ENCODE results near the gene CHAC2. TPM values are rescaled to one million over a fixed set of nuclear protein-coding genes. Genes with fewer than 3 reads are reported as not detected.

CHAC2 gene
- total and polyA plus RNA-seq, 2 of the 4 experiments (the other 2 are of a cell fraction) = 2.4 to 3.9 TPM

DNA sequence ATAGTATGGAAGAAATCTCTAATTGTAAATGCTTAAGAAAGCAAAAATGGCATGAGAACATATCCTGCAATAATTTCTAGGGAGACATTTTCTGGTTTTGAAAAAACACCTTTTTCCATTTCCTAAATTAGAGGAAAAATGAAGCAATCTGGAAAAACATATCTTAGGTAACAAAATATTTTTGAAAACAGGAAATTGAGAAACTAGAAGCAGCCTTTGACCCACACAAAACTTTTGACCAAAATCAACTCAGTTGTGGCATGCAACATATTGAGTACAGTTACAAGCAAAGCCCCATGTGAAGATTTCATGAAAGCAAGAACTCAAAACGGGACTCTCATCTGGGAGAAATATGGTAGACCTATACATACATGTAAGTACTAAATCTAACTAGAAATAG lies 28.6 kb upstream of the CHAC2 start:
- Histone ChIP-seq H3K4me1 (ENCODE audit: control insufficient read depth, insufficient read depth, low read length) (peaks cover 4% of the 10 kb centered on the region), H2BK15ac (ENCODE audit: low read depth, low read length) (no peak overlapping the region), H4K8ac (ENCODE audit: low read depth in 2 of 2, low read length in 2 of 2) (no peak overlapping the region), H3K27ac (ENCODE audit: insufficient read depth, low read length) (no peak overlapping the region), H2AK5ac (ENCODE audit: low read depth, low read length) (no peak overlapping the region), H2BK120ac (ENCODE audit: low read depth, low read length) (no peak overlapping the region), H3K9me1 (ENCODE audit: insufficient read depth, low read length) (0 out of 2 replicates have a peak, but pooled peaks cover 3% of the 10 kb centered on the region), H3K23ac (ENCODE audit: low read depth, low read length) (no peak overlapping the region), H4K5ac (ENCODE audit: low read depth, low read length) (no peak overlapping the region), H3K18ac (ENCODE audit: low read depth, low read length) (no peak overlapping the region), H2AFZ (replicated peaks; ENCODE audit: low read length, poor library complexity) (no peak overlapping the region), H3K4ac (ENCODE audit: low read depth, low read length) (no peak overlapping the region), H3K14ac (replicated peaks; ENCODE audit: low read depth, low read length) (no peak overlapping the region), H4K20me1 (ENCODE audit: insufficient read depth, low read length) (no peaks in the 10 kb centered on the region), H3K79me1 (ENCODE audit: low read depth in 1 of 2, low read length in 2 of 2) (peaks cover 0 to 23% of the 10 kb centered on the region in 2 experiments; a peak in 3 of 4 replicates), H4K91ac (ENCODE audit: insufficient read depth, low read depth, low read length) (no peak overlapping the region), H3K9ac (ENCODE audit: low read depth, low read length) (no peak overlapping the region), H3K27me3 (ENCODE audit: control insufficient read depth, insufficient read depth, low read length) (no peaks in the 10 kb centered on the region), H3K36me3 (ENCODE audit: control insufficient read depth, insufficient read depth, low read length) (peaks cover 5% of the 10 kb centered on the region), H2BK20ac (ENCODE audit: low read depth, low read length) (no peak overlapping the region), H2AK9ac (replicated peaks; ENCODE audit: low read depth, low read length, poor library complexity) (no peak overlapping the region), H2BK5ac (ENCODE audit: low read depth, low read length, poor library complexity, severe bottlenecking) (no peak overlapping the region), H3K4me3 (ENCODE audit: insufficient read depth, low read depth, low read length) (no peak overlapping the region), H3K9me3 (ENCODE audit: control insufficient read depth, insufficient read depth, low read length) (peaks cover 5% of the 10 kb centered on the region), H3K56ac (ENCODE audit: extremely low read depth, insufficient read depth, low read length) (no peak overlapping the region), H3K4me2 (ENCODE audit: low read depth, low read length) (no peak overlapping the region)
- TF ChIP-seq POLR2A (IDR thresholded peaks at IDR 0.05; ENCODE audit: low read depth, low read length) (no peak), FOS (IDR thresholded peaks at IDR 0.05; ENCODE audit: low read depth, low read length) (no peak), RAD21 (IDR thresholded peaks at IDR 0.05; ENCODE audit: low read length) (no peak), MXI1 (IDR thresholded peaks at IDR 0.05; ENCODE audit: borderline replicate concordance, low read depth, low read length) (no peak), NFE2L2 (IDR thresholded peaks at IDR 0.05; ENCODE audit: low read depth, low read length) (no peak), RFX5 (IDR thresholded peaks at IDR 0.05; ENCODE audit: low read depth, low read length) (no peak), CEBPB (IDR thresholded peaks at IDR 0.05; ENCODE audit: low read depth, low read length) (no peak), MAFK (IDR thresholded peaks at IDR 0.05; ENCODE audit: low read depth, low read length) (no peak), RCOR1 (IDR thresholded peaks at IDR 0.05; ENCODE audit: insufficient replicate concordance, low read length) (no peak), BHLHE40 (IDR thresholded peaks at IDR 0.05; ENCODE audit: low read depth, low read length) (no peak), MAZ (IDR thresholded peaks at IDR 0.05; ENCODE audit: borderline replicate concordance, low read depth, low read length) (no peak)
- TF ChIP-seq, protein P1, sequence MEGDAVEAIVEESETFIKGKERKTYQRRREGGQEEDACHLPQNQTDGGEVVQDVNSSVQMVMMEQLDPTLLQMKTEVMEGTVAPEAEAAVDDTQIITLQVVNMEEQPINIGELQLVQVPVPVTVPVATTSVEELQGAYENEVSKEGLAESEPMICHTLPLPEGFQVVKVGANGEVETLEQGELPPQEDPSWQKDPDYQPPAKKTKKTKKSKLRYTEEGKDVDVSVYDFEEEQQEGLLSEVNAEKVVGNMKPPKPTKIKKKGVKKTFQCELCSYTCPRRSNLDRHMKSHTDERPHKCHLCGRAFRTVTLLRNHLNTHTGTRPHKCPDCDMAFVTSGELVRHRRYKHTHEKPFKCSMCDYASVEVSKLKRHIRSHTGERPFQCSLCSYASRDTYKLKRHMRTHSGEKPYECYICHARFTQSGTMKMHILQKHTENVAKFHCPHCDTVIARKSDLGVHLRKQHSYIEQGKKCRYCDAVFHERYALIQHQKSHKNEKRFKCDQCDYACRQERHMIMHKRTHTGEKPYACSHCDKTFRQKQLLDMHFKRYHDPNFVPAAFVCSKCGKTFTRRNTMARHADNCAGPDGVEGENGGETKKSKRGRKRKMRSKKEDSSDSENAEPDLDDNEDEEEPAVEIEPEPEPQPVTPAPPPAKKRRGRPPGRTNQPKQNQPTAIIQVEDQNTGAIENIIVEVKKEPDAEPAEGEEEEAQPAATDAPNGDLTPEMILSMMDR (conservative IDR thresholded peaks at IDR 0.05; ENCODE audit: low read depth, low read length) = no peak
- TF ChIP-seq, protein P2, sequence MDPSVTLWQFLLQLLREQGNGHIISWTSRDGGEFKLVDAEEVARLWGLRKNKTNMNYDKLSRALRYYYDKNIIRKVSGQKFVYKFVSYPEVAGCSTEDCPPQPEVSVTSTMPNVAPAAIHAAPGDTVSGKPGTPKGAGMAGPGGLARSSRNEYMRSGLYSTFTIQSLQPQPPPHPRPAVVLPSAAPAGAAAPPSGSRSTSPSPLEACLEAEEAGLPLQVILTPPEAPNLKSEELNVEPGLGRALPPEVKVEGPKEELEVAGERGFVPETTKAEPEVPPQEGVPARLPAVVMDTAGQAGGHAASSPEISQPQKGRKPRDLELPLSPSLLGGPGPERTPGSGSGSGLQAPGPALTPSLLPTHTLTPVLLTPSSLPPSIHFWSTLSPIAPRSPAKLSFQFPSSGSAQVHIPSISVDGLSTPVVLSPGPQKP (IDR thresholded peaks at IDR 0.05; ENCODE audit: borderline replicate concordance, low read depth, low read length) = no peak
- TF ChIP-seq, protein P3, sequence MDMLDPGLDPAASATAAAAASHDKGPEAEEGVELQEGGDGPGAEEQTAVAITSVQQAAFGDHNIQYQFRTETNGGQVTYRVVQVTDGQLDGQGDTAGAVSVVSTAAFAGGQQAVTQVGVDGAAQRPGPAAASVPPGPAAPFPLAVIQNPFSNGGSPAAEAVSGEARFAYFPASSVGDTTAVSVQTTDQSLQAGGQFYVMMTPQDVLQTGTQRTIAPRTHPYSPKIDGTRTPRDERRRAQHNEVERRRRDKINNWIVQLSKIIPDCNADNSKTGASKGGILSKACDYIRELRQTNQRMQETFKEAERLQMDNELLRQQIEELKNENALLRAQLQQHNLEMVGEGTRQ (IDR thresholded peaks at IDR 0.05; ENCODE audit: low read depth, low read length) = no peak
- ChIA-PET CTCF (no interaction called here), POLR2A (ENCODE audit: unreplicated experiment) (no interaction called here)
- intact Hi-C loops (cut with micrococcal nuclease) = no loop called here
- DNase-seq = no peak
- dilution Hi-C loops (cut with HindIII; ENCODE audit: low sequenced_read_pairs, unreplicated experiment) = no loop called here
- no peak for ATAC-seq (ENCODE audit: low read depth)
- no CpG with 5 or more reads among the region's 1 CpG for WGBS, 2 experiments (ENCODE audit: extremely low coverage in 2 of 2, insufficient read length in 1 of 2)
- in situ Hi-C loops (cut with MboI; ENCODE audit: low sequenced_read_pairs) = no loop called here
- no TSS peak for BruUV-seq (replicated peaks)

All from IMR-90 (cell line).